GM18499 (cell line): ENCODE data around the gene JAML.

Source experiments
- ATAC-seq: cut with Tn5 transposase; IDR thresholded peaks from one replicate; pipeline ENCODE4 v1.9.1; 2021; ENCODE audit warnings: moderate number of reproducible peaks; ENCODE audit not compliant: insufficient read depth, unreplicated experiment

Gene JAML

DNA sequence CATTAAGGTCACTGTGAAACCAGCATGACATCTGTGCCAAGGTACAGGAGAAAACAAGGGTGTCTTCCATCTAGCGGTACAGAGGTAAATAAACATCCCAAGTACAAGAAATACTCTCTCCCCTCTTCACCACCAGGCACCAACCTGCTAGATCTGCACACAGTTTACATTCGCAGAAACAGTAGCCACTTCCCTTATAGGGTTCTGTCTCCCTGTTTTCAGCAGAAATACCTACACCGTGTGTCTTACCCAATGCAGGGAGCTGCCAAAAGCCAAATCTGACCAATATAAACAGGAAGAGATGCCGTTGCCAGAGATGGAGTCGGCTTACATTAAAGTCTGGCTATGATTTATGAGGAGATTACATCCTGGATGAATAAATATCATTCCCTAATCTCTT is 73.4 kb downstream of the JAML start:
- no peak for ATAC-seq

DNA sequence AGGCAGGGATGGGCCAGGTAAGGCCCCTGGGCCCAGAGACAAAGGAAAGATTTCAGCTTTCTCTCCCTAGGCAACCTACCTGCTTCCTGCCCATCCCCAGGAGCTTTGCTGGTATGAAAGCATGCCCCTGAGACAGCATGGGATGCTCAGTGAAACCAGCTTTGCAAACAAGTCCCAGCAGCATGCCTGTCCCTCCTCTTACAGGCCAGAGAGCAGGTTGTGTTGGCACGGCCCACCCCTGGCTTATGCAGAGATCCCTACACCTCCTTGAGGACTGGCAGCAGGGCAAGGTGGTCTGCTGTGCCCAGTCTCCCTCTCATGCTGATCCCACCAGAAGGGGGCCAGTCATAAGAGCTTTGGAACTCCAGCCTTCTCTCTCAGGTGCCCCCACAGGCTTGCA is 75.3 kb downstream of the JAML start:
- ATAC-seq, result no peak

DNA sequence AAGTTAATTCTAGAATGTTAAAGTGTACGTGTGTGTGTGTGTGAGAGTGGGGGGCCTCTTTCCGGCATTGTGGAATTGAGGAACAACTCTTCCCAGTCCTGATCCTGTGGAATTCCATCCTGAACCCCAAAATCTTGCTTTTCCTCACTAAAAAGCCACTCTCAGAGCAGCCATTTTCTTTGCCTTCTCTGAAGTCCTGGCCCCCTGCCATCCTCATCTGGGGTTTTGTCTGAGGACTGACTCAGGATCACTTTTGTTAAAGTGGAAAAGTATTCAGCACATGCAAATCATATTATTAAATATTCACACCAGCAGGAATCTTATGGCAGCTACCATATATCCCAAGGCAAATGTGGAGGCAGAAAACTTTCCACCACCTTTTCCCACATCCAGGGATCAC is 76.0 kb downstream of the JAML start:
- ATAC-seq, result no peak

DNA sequence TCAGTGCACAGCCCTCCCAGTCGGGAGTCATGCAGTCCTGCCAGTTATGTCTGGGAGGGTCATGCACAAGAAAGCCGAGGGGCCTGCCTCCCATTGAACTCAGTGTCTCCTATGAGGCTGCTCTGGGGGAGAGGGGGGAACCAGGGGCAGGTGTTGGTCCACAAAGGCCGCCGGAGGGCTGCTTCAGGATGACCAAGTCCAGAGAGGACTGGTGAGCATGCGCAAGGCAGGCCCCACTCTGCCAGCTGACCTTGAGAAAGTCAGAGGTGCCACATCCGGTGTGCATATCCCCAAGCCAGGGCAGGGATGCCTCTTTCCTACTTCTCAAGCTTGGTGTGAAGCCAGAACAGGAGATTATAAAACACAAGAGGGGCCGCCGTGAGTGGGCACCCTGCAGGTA is 76.6 kb downstream of the JAML start:
- ATAC-seq, result no peak

DNA sequence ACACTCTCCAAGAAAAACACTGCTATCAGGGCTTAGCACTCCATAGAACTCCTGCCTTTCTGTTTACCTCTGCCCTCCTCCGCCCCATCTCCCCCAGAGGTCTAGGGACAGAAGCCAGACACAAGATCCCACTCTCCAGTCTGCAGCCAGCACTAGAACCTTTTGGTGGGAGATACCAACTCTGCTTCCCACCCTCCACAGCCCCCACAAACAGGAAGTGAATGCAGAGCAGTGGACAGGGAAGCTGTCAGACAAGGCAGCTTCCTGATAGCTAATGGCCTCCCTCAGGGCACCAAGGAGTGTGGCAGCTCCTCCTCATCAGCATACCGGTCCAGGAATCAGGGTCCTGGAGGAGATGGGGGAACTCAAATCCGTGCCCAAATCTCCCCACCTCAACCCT is 77.3 kb downstream of the JAML start:
- ATAC-seq, result no peak

DNA sequence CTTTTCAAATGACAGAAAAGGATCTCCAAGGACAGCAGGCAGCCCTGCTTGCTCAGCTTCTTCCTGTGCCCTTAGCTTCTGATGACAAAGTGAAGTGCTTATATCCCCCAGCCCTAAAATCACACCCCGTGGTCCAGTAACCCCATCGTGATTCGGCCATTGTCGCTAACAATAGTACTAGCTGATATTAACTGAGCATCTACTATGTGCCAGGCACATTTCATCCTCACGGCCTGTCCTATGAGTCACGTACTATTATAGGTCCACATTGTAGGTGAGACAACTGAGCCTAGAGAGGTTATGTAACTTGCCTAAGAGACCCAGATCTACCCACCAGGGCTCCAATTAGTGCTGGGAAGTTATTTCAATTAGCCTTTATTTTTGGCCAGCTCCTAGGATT is 78.3 kb downstream of the JAML start:
- no peak for ATAC-seq

DNA sequence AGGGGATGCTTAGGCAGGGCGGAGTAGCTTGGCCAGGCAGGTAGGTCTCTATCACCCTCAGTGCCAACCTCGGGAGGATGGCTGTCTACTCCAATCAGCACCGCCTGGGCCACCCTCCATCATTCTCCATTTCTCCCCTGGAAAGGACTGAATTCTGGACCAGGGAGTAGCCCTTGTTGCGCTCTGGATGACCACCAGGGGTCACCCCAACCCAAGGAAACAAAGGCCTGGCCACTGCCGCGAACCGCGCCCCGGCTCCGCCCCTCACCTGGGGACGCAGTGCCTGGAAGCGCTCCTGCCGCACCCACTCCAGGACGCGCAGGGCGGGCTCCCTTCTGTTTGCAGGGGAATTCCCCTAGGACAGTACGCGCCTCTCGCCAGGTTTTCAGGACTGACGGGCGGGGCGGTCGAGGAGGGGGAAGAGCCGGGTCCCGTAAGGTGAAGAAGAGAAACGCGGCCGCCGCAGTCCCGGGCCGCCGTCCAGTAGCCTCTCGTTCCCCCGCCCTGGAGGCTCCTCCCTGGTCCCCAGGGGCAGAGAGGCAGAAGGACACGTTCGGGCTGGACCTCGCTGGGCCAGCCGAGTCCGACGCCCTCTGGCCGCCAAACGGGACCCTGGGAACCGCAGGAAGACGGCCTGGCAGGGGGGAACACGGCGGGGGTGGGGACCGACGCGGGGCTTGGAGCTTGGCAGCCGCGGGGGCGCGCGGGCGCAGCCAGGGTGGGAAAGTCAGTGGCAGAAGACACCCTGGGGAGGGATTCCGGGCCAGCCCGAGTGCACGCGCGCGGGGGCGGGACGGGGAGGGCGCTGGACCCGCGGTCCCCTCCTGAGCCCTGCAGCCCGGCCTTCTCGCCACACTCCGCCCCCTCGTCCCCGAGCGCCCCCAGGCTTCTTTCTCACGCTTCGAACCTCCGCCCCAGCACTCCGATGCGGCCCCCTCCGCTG is 79.3 kb downstream of the JAML start:
- peak; percentile 80 for ATAC-seq

DNA sequence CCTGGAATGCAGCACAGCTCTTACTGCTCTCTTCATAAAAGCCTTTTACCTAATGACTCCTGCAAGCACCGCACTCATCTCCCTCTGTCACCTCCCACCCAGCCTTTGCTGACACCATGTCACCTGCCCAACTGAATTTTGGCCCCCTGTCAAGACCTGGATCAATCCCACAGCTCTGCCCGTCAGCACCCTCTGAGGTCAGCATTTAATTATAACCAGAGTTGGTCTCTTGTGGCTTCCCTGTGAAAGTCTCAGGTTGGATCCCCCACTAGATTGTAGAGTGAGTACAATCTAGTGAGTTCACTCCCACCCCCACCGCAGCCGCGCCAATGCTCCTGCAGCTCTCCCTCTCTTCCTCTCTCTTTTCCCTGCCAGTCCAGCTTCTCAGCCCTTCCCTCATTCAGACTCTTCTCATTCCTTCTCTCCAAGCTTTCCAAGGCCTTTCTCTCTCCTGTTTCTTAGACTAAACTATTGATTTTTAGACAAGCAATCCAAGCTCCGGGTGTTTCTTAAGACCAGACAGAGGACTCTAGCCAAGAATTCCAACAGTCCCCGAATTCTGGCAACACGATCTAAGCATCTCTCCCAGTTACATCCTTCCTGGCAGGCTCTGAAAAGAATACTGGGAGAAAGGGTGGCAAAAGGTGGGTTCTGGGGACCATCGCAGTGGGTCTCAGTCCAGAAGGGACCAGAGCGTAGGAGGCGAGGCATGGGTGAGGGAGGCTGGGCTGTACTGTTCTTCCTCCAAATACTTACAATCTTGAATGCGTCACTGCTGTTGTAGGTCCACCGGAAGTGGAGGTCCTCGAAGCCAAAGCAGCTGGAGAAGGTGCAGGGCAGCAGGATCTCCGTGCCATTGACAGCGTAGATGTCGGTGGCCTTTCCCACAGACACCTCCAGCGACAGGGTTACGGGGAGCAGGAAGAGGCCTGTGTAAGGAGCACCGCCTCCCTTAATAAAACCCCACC is 80.2 kb downstream of the JAML start:
- no peak for ATAC-seq
